SHP77 (cell line): ENCODE results near the gene SELENOH.

Source experiments
- DNase-seq, 2 experiments: peaks; one replicate each; lab custom pipeline; 2025; lab: John Stamatoyannopoulos, UW

The SELENOH gene

GRCh38 chr11:57746920-57747319 is 5.6 kb downstream of the SELENOH start:
- no peak for DNase-seq

DNA sequence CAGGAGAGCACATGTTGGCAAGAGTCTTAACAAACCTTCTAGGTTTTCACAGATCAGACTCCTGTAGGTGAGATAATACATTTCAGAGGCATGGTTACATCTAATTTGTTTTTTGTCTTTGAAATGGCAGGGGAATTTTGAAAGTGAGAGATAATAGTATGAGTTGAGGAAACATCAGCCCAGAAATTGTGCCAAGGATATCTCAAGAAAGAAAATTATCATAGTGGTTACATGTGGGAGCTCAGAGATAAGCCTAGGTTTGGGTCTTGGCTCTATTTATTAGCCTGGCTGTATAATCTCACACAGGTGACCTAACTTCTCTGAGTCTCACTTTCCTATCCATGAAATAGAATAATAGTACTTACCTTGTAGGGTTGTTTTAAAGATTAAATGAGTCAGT is 9.9 kb downstream of the SELENOH start:
- no peak for DNase-seq

GRCh38 chr11:57751676-57752253 is 10.5 kb downstream of the SELENOH start, which contains the start of gene BTBD18:
TSS of gene BTBD18 (minus strand) at chr11:57751819. CDS start at chr11:57751188, 631 bp downstream.
- peak; percentile 3 for DNase-seq

- no peak for DNase-seq
Measured at GRCh38 chr11:57752954-57753353, 11.7 kb downstream of the SELENOH start.

DNA sequence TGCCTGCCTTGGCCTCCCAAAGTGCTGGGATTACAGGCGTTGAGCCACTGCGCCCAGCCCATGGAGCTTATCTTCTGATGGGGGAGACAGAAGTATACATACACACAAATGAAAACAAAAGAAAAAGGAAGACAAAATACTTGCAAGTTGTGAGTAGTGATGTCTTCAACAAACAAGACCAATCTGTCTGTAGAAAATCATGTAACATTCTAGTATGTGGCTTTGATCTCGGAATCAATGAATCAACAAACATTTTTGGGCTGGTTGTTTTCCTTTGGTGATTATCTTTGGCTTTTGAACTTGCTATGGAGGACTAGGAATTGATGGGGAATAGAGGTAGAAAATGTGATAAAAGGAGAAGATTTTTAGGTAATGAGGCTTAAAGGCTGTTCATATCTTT is 16.9 kb downstream of the SELENOH start:
- no peak for DNase-seq

DNA sequence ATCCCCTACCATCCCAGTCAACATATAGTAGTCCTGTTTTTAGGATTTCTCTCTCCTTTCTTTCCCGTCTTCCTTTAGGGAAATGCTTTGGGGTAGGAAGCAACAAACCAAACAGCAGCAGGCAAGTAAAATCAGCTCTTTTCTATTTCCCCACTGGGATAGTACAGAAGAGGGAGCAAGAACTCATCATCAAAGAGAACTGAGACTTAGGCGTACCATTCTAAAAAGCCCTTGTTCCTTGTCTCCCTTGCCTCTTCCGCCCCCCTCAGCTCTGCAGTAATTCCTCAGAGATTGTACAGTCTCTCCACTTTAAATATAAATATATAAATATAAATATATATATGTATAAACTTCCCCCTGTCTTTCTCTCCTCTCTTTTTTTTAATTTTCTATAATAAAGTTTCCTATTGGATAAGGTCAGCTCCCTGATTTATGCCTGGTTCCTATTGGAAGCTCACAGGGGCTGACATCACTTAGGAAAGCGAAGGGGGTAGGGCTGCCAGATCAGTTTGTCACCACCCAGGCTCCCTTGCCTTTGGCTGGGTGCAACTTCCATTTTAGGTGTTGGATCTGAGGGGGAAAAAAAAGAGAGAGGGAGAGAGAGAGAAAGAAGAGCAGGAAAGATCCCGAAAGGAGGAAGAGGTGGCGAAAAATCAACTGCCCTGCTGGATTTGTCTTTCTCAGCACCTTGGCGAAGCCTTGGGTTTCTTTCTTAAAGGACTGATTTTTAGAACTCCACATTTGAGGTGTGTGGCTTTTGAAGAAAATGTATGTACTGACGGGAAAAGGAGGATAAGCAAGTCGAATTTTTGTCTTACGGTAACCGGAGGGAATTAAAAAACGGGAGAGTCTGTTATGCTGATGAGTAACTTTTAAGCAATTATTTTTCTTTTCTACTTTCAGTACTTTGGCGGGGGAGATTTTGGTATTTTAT is 20.3 kb downstream of the SELENOH start, which contains the start of gene CTNND1:
TSS of gene CTNND1 (plus strand) at position 502 of the 934 bp plus-strand sequence. CDS start 29,677 bp downstream, outside the sequence.
- no peak for DNase-seq

DNA sequence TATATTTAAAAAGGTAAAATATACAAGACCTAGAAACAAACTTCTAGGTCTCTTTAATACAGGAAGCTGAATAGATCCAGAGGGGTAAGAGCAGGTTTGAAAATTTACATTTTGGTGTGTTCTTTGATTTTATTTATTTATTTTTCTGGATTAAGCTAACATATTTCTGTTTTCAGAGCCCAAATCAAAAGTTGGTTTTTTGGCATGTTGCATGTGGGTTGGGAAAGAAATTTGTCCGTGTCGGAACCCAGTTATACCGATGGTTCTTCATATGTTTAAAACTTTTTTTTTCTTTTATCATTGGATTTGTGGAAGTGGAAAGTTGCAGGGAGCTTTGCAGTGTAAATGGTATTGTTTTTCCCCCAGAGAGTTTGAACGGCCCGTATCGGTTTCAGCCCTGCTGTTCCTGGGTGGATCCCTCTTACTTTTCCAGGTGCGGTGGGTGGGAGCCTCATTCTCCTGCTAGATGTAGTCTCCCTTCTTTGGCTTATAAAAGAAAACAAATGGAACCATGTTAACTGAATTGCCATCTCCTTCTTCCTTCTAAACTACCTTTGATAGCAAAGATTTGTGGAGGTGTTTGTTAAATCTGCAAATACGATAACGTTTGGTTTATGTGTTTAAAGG is 21.1 kb downstream of the SELENOH start:
- DNase-seq, result no peak

DNA sequence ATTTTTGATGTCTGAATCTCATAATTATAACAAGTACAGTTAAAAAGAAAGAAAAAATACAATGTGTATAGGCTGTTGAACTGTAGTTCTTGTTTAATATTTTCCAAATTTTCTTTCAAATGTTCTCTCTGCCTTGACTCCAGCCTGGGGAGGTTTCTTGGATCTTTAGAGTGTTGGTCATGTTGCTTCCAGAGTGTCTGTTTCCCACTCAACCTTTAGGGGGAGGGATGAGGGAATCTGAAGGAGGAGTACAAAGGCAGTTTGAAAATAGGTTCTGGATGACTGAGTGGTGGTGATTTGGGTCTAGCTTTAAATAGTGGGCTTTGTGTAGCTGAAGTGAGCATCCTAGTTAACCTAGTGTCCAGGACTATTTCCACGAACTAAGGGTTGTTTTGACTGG is 22.3 kb downstream of the SELENOH start:
- no peak for DNase-seq

GRCh38 chr11:57764021-57764420 is 22.7 kb downstream of the SELENOH start:
- no peak for DNase-seq

- no peak for DNase-seq
Measured at GRCh38 chr11:57764566-57764965, 23.3 kb downstream of the SELENOH start.

DNA sequence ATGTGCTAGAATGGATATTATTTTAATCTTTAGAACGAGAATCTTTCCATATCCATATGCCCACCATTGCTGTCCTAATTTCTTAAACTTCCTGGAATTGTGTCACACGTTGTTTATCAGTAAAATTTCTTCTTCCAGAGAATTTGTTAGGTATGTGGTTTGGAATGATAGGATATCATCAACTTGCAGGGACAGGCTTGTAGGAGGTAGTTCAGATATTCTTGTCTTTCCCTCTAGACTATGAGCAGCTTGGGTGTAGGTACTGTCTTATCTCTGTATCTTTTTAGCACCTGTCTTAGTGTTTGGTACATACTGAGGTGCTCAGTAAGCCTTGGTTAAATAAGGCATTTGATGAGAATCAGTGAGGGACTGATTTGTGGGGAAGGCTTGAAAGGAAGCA is 23.7 kb downstream of the SELENOH start:
- no peak for DNase-seq

DNA sequence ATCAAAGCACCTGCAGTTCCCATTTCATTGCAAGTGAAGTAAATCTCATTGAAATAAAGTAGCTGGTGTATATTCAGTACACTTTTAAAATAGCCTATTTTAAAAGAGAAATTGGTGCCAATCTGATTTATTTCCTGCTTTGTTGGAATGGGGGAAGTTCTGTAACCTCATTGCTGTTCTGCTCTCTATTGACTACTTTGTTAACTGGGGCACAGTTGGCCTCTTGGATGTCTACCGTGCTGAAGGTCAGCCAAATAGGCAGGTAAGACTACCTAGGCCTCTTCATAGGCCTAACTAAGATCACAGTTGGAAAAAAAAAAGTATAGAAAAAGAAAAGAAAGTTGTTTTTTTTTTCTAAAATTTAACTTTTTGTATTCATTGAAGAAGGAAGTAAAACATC is 29.5 kb downstream of the SELENOH start:
- DNase-seq, result no peak

- DNase-seq, result no peak
Measured at GRCh38 chr11:57771365-57771764, 30.1 kb downstream of the SELENOH start.

- no peak for DNase-seq
Measured at GRCh38 chr11:57772562-57772961, 31.3 kb downstream of the SELENOH start.

- DNase-seq, result no peak
Measured at GRCh38 chr11:57773026-57773598, 31.8 kb downstream of the SELENOH start.

- no peak for DNase-seq
Measured at GRCh38 chr11:57775491-57775890, 34.2 kb downstream of the SELENOH start.

- no peak for DNase-seq
Measured at GRCh38 chr11:57776031-57776521, 34.8 kb downstream of the SELENOH start.

DNA sequence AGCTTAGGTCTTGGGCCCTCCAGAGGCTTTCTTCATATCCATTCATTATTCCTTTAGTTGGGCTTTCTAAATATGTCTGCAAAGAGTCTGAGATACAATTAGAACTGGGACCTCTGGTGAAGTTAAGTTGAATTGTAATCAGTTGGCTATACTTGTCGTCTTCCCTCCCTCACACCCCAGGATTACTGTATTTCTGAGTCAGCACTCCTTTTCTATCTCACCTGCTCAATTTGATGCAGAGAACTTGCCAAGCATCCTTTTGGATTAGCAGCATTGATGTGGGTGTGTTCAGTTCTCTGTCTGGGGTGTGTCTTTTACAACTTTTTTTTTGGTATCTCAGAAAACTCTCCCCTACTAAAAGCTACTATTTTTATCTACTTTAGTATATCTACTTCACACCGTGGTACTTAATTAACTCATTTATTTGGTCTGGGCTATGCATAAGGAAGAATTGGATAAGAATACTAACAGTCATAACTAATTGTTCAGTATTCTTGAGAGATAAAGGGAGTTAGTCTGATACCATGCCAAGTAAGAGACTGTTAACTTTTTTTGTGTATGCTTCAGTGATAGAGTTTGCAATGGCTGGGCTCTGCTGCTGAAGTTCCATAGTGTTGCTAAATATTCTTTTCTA is 35.4 kb downstream of the SELENOH start:
- DNase-seq, result no peak

- no peak for DNase-seq
Measured at GRCh38 chr11:57777969-57778317, 36.7 kb downstream of the SELENOH start.

- DNase-seq, result peak in 1 of 2 experiments; percentile 3
Measured at GRCh38 chr11:57778318-57779037, 37.2 kb downstream of the SELENOH start.

DNA sequence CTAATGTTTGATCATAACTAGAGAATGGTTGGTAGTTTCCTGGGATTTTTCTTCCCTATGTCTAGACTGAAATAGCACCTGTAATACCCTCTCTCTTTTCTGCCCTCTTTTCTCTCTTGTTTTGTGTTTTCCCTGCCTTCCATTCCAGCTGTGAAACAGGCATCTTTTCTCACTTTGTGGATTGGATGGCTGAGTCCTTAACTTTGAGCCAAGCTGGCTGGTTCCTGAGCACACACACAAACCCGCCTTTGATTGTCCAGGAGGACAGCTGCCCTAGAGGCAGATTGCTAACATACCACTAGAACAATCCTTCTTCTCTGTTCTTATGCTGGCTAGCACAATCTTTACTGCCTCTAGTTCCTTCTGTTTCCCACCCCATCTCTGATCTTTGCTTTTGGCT is 38.0 kb downstream of the SELENOH start:
- DNase-seq, result no peak
